GM21786 (cell line): ENCODE data around the gene SENP8.
"Not testable (repeated sequence)": the region's sequence is repeated elsewhere in the genome, so short reads cannot be mapped to it uniquely, and the experiment has no call there.

Experiments
- ATAC-seq: cut with Tn5 transposase; IDR thresholded peaks from one replicate; pipeline ENCODE4 v1.9.1; 2021; ENCODE audit not compliant: unreplicated experiment

The SENP8 gene

DNA sequence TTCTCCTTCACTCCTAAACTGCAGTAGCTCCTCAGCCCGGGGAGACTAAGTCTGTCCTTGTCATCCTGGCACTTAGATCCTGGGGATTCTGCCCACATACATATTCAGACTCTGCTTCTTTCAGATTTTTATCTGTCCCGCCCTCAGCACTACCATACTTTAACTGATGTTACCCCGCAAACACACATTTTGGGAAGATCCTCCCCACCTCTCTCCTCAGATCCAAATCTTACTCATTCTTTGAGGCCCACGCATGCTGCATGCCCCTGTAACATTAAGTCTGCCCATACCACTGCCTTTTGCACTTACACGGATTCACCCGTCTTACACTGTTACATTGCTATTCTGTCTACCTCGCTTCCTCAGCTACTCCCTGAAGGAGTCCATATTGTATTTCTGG is 36.1 kb downstream of the SENP8 start:
- ATAC-seq = no peak

DNA sequence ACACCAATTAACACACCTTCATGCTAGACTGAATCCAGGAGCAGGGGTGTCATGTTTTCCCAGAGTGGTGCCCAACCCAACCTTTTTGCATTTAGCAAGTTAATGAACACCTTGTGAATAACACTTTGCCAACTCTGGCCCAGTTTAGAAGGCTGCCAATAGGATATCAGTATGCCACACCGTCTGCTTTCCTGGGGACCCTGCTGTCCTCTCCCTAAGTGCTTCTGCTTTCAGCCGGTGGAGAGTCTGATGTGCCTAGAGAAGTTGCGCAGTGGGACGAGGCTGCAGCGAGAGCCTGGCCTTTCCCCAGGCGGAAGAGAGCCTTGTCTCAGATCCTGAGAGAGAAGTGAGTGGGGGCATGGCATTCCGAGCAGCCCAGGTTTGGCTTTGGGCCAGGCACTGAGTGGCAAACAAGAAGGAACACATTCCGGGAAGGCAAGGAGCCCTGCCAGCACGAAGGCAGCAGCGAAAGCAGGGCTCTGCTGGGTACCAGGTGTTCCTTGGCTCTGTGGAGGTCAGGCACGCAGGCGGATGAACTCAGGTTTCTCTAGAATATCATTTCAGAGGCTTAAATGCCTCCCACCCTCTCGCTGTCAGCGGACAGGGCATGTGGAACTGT is 36.9 kb downstream of the SENP8 start:
- no peak for ATAC-seq

DNA sequence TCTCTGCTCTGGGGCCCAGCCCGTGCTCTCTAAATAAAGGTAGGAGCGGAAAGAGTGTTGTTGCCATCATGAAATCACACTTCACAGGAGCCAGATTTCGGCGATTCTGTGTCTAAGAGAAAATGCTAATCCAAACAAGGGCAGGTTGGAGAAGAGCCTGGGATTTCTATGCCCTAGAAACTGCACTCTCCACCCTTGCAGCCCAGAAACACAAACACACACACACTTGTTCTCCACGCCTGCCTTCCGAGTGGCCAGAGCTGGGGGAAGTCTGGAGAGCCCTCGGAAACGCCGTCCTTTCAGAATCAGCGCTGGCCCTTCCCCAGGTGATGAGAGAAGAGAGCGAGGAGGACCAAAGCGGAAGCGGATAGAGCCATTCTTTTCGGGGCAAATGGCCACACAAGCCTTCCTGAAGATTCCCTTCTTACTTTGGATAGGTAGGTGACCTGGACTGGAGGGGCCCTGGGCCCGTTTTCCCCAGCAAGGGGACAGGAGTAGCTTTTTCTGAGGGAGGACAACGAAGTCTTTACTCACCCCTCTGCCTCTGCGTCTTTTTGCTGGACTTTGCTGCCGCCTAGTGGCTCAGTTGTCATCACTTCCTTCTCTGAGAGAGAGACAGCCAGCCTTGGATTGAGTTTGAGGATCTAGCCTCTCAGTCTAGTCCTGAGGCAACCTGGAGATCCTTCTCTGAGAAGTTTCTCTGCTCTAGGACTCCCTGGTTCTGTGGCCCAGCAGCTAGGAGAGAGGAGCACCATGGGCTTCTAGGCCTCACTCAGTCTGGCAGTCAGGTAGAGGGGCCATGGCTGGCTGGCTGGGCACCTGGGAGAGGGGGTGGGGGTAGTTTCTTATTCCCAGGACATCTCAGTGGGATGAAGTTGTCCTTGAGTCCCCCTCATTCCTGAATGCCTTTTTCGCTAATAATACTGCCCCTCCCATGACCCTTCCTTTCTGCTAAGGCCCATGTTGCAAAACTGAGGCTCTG is 37.7 kb downstream of the SENP8 start:
- ATAC-seq = no peak

DNA sequence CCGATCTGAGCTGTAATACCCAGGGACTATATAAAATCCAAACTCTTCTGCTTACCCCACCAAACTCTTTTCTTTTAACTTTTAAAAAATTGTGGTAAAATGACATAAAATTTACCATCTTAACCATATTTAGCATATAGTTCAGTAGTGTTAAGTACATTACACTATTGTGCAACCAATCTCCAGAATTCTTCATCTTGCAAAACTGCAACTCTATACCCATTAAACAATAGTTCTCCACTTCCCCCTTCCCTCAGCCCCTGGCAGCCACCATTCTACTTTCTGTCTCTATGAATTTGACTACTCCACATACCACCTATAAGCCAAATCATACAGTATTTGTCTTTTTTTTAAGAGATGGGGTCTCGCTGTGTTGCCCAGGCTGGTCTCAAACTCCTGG is 38.7 kb downstream of the SENP8 start:
- no peak for ATAC-seq

DNA sequence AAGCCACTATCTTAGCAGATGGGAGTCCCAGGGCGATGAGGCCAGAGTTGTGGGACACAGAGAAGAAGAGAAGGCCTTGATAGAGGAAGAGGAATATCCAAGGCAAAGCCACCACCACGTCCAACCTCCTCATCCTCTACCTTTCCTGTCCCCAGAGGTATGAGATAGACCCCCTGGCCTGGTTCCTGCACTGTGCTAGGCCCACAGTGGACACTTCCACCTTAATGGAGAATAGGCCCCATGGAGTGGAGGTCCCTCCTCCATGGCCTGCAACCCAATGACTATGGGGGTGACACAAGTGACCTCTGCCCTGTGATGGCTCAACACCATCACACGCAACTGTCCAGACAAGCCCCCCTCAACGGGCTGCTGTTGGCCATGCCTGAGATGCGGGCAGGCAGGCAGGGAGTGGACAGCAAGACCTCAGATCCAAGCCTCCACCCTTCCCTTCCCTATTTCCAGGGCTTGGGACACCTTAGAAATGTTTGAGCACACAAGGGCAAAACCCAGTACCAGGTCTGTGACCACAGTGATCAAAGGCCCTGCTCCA is 42.6 kb downstream of the SENP8 start:
- ATAC-seq = no peak

DNA sequence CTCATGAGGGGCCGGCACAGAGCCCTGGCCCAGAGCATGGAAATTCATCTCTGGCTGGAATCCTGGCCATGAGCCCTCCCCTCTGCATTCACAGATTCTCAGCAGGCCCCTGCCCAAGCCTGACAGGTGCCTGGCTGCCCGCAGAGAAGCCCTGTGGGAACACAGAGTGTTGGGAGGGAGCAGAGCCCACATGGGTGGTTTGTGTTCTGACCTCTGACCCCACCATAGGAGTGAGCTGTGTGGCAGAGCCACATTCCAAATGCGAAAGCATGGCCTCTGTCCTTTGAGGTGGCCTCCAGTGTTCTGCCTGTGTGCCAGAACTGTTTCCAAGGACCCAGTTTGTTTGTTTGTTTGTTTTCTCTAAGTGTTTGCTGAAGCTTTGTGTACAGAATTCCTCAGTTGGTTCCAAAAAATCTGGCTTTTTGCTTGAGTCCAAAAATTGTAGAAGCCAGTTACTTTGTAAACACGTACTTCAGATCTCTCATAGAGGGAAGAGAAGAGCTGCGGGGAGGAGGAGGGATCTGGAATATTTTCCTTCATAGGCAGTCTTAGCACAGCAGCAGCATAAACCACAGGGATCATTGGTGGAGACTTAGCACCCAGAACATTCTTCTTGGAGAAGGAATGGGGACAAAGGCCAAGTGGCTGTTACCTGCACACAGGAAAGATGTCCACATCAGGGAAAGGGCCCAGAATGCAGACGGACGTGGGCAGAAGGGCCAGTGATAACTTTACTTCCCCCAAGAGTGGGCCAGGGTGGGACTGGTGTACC is 43.3 kb downstream of the SENP8 start:
- no peak for ATAC-seq

DNA sequence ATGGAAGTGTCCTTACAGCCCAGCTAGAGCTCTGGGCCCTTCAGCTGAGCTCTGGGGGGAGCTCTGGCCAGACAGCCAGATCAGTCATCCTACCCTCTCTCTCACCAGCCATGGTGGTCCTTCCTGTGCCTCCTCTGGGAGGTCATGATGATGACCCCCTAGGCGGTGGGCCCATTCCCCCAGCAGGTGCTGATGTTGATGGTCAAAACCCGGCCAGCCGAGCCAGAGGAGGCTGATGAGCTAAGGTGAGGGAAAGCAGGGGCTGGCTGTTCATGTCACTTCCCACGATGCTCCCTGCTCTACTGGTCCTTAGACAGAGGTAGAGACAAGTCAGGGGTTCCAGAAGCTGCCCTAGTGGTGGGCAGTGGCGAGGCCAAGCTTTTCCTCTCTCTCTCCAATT is 44.4 kb downstream of the SENP8 start:
- ATAC-seq = no peak

DNA sequence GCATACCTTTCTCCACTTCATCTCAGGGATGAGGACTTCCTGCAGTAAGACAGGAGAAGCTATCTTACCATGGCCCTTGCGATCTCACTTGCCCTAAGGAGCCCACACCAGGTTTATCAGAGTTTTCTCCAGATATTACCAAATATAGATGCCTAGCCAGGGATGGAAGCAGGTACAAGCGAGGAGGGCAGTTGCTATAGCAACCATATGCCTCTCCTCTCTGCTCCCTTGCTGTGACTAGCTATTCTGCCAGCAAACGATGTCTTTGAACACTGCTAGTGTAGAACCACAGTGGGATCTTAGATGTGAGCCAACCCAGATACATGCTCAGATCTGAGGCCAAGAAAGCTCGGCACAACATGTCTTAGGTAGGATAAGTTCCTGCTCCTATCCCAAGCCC is 45.5 kb downstream of the SENP8 start:
- ATAC-seq = no peak

DNA sequence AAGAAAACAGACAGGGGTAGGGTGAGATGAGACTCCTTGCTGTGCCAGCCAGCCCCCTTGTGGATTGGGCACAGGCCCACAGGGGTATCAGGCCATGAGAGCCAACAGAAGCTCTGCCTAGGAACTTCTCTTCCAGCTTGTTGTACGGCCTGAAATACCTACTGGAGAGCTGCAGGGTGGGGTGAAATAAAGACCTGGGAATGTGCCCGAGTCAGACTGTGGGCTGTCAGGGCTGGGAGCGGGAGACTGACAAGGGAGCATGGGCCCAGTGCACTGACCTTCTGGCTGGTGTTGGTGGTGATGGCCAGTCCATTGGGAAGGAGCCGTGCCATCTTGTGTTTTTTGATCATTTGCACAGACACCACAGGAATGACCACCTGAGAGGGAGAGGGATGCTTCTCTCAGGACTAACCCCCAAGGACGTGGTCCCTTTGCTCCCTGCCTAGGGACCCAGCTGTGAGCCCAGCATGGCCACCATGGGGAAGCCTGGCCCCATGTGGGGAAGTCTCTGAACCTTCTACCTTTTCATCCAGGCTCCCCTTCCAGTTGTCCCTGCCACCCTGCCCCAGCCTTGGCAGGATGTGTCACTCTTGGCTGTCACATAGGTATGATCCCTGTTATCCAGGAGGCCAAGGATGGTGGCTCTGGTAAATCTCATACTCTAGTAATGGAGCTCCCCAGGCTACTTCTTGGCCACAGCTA is 48.7 kb downstream of the SENP8 start:
- no peak for ATAC-seq

DNA sequence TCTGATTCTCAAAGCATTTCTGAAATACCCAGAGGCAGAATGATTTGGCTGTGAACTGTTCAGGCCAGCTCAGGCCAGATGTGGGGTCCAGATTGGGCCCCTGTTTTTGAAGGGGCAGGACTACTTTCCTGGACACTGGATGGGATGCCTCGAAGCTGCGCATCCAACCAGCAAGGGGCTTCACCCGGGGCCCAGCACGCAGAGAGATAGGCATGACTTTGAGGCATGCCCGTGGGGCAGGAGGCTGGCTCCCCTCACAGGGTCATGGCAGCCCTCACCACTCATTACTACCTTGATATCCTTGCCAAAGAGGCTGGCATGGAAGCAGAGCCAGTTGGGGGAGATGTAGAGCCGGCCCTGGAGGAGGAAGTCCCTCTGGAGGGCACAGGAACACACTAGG is 49.2 kb downstream of the SENP8 start:
- ATAC-seq = no peak

DNA sequence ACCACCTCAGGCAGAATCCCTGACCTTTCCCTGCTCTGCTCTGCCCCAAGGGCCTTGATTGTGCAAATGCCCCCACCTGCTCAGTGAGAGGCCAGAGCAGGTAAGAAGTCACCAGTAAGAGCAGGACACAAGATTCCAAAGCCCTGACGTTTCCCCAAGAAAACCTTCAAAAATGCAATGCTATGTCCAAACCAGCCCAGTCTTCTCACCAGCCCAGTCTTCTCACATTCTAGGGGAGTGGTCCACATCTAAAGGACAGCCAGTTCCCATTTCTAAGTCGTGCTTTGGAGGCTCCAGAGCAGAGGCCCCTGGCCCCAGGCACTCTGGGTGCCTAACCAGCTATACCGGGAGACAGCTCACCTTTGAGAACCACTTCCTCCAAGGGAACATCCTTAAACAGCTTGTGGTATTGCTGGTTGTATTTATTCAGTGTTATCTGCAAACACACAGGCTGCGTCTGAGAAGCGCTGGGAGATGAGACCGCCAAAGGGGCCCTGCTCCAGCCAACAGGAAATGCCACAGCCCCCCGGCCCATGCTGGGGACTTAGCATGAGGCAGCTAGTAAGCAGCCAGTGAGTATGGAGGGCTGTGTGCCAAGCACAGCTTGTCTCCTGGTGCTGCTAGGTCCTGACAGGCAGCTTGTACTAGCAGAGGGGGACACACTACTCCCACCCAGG is 50.1 kb downstream of the SENP8 start:
- ATAC-seq = no peak

DNA sequence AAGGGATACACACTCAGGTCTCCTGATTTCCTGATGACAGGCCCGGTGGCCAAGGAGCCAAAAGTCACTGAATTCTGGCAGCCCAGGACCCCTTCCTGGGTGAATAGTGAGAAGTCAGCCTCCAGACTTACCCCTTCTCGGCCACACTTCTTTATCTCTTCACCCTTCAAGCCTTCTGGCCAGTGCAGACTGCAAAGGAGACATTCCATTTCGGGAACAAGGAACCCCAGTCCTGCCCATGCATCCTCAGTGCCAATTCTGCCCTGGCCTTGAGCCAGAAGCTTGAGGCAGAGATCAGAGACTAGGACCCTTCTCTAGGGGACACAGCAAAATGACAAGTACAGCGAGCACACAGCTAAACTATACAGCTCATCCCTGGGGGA is 50.6 kb downstream of the SENP8 start:
- ATAC-seq = no peak

DNA sequence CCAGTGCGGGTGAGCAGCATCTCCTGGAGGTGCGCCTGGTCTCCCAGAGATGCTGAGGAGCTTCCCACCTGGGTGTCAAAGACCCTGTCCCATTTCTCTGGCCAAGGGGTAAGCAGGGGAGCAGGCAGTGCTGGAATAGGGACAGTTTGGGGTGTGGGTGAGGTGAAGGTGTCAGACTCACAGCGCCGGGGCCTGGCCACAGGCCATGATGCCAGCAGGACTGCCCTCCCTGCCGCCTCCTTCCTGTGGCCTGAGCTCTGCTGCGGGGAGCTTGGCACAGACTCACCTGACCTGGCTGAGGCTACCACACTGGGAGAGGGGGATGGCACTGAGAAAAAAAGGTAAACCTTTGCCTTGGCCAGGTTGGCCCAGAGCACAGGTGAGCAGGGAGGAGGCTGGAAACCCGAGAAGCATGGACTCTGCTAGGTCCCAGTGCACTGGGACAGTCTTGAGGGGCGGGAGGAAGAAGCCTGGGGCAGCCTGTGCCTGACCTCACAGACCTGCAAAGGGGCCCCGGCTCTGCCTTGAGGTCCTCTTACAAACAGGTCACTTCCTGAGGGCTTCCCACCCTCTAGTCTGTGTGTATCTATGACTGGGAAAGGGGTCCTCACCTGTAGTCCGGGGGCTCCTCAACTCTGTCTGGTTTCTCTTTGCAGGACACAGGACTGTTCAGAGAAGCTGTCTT is 51.2 kb downstream of the SENP8 start:
- no peak for ATAC-seq

DNA sequence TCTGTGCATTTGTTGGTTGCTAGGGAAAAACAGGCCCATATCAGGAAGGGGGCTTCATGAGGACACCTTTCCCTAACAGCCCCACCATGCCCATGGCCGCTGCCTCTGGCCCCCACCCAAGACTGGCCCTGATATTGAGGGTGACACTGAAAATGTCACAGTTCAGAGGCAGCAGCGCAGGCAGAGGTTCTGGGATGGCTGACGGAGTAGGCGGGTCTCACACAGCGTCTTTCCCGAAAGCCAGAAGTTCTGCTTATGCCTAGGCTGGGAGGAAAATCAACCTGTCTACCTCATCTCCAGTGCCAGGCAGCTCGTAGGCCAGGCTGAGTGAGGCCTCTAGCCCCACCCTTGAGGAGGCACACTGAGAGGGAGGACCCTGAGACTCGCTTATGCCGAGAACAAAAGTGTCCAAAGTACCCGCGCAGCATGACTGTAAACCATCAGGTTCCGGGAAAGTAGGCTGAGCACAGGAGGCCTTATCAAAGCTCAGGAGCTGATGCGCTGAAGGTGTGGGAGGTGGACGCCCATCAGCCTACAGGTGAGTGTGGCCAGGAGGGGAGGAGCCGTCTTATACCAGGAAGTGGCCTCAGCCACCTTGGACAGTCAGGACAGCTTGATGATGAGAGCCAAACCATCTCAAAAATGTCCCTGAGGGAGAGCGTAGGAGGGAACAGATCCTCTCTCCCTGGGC is 51.9 kb downstream of the SENP8 start:
- no peak for ATAC-seq

DNA sequence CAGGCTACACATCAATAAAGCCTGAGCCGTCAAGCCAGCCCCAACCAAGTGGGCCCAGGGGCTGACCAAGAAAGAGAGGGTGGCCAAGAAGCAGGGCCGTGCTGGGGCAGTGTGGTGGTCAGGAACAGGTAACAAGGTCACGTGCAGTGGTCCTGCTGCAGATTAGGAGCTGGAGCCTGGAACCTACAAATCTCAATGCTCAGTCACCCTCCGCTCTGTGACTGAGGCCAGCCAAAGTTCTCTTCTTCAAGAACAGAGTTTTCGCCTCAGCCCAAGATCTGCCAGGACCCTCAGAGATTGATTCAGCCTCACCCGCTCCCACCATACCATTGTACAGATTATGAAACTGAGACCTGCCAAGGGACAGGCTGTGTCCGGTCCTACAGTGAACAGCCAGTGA is 52.5 kb downstream of the SENP8 start:
- ATAC-seq = no peak

DNA sequence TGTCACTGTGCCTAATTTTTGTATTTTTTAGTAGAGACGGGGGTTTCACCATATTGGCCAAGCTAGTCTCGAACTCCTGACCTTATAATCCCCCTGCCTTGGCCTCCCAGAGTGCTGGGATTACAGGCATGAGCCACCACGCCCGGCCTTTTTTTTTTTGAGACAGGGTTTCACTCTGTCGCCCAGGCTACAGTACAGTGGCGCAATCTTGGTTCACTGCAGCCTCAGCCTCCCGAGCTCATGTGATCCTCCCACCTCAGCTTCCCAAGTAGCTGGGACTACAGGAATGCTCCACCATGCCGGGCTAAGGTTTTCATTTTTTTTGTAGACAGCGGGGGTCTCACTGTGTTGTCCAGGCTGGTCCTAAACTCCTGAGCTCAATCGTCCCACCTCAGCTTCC is 53.8 kb downstream of the SENP8 start:
- ATAC-seq = not testable (repeated sequence)

DNA sequence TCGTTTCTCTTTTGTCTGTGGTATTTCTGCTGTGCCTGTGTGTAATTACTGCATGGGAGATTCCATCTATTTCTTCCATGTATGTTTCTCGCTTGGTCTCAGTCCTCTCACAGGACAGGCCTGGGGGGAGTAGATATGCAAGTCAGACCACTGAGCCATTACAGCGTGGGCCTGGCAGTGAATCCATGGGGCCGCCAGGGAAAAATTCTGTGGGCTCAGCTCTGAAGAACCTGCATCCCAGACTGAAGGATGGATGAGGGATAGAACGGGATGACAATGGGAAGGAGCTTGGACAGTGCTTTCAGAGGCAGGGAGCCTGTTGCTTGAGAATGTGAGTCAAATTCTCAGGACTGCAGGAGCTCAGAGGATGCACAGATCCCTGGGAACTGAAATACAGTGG is 54.6 kb downstream of the SENP8 start:
- ATAC-seq = no peak

DNA sequence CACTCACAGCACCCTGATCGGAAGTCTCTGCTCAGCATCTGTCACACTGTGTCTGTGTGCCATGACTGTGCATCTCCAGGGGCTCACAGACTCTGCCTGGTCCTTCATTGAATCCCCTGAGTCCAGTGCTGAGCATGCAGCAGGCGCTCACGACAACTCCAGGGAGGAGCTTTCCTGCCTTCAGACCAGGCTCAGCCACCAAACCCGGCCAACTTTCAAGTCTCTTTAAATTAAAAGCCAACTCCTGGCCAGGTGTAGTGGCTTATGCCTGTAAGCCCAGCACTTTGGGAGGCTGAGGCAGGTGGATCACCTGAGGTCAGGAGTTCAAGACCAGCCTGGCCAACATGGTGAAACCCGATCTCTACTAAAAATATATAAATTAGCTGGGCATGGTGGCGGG is 55.2 kb downstream of the SENP8 start:
- no peak for ATAC-seq

DNA sequence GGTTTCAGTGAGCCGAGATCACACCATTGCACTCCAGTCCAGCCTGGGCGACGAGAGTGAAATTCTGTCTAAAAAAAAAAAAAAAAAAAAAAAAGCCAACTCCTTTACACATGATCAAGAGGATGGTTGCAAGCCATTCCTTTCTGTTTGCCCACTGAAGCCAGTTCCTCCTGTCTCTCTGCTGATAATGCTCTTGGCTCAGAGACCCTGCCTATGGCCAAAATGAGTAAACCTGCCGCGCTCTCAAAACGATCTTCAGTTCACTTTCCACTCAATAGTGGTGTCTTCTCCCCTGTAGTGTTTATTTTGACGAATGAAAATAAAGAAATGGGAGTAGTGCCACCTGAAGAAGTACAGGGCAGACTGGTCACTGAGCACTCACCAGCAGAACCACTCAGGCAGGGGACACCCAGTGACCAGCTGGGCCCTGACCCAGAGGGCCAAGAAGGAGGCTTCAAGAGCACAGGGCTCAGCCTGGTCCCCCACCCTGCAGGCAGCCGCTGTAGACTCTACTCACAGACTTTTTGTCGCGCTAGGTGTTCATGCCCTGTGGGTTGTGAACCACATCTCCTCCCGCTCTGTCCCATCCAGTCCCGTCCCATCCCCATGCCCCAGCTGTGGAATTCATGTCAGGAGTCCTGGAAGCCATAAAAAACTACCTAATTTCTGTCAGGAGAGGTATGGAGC is 55.8 kb downstream of the SENP8 start:
- ATAC-seq = no peak
